Right ventricle myocardium inferior (tissue), 1 donor: ENCODE measurements around the gene STXBP1. TPM values are rescaled to one million over a fixed set of nuclear protein-coding genes. Genes with fewer than 3 reads are reported as not detected.

Experiments
- ATAC-seq: fragments of 200-7000 bp; cut with Tn5 transposase; one replicate; pipeline ENCODE4 v1.9.1; 2020; ENCODE audit warnings: mild to moderate bottlenecking, moderate library complexity
- DNase-seq: peaks from one replicate; pipeline ENCODE4 v3.0.0; 2021; ENCODE audit errors: missing footprints
- intact Hi-C: fragments of 100-400 bp; cut with DNase I; formaldehyde crosslinking; loops from one replicate; pipeline ENCODE4 v1.11.0; 2022
- total RNA-seq: library from RNA; stranded (reverse); fragmentation: NEBNext Ultra II Directional; extraction: Animal tissue kit (Norgen Biotek cat#: 25700); gene quantifications from one replicate; pipeline ENCODE4 v1.2.1, GENCODE V29; 2021
- donor health status: DM: no; HTN: yes; CAD: no; lungs with severe emphysema.

The STXBP1 gene
- total RNA-seq, 1 donor from 2014 or later = 51.5 TPM

GRCh38 chr9:127734747-127735529 lies 122.9 kb downstream of the STXBP1 start, which contains the start of gene TOR2A:
TOR2A (minus strand) TSS chr9:127735294; CDS start chr9:127735270, 24 bp downstream.
- peak; percentile 99 for DNase-seq
- ATAC-seq = peak; percentile 96
- intact Hi-C loops = loop anchor here (1.0 to 2.0 kb wide), 4 partner anchors 50 to 186 kb away; no protein-coding TSS in a partner anchor

- ATAC-seq (no peak), DNase-seq (no peak)
- intact Hi-C loops = loop anchor here (1.0 to 2.0 kb wide), 3 partner anchors 50 to 186 kb away; no protein-coding TSS in a partner anchor
Measured at GRCh38 chr9:127735530-127736185, 123.6 kb downstream of the STXBP1 start.

- intact Hi-C loops = no loop called here
- DNase-seq (no peak), ATAC-seq (no peak)
Measured at GRCh38 chr9:127738666-127739065, 126.6 kb downstream of the STXBP1 start.

GRCh38 chr9:127739614-127740330 lies 127.7 kb downstream of the STXBP1 start:
- DNase-seq = peak; percentile 80
- intact Hi-C loops = no loop called here
- ATAC-seq = peak; percentile 40

- intact Hi-C loops = no loop called here
- ATAC-seq (peak; percentile 73), DNase-seq (peak; percentile 86)
Measured at GRCh38 chr9:127741831-127742434, 129.9 kb downstream of the STXBP1 start.

Other genes starting within 250 kb of the STXBP1 start
- 15.0 TPM for gene SLC2A8, start 215.1 kb upstream of the STXBP1 start, total RNA-seq
- gene ZNF79, start 187.9 kb upstream of the STXBP1 start, total RNA-seq = 6.1 TPM
- 775 TPM for gene RPL12, start 160.9 kb upstream of the STXBP1 start, total RNA-seq
- 52.0 TPM for gene LRSAM1, start 160.8 kb upstream of the STXBP1 start, total RNA-seq
- not detected for gene CFAP157, start 94.7 kb downstream of the STXBP1 start, total RNA-seq
- 14.2 TPM for gene PTRH1, start 103.4 kb downstream of the STXBP1 start, total RNA-seq
- 0.30 TPM for gene TTC16, start 103.8 kb downstream of the STXBP1 start, total RNA-seq
- gene TOR2A, start 123.0 kb downstream of the STXBP1 start, total RNA-seq = 3.8 TPM
- gene SH2D3C, start 166.4 kb downstream of the STXBP1 start, total RNA-seq = 21.3 TPM
- gene CDK9, start 173.8 kb downstream of the STXBP1 start, total RNA-seq = 49.9 TPM
- 30.2 TPM for gene FPGS, start 190.6 kb downstream of the STXBP1 start, total RNA-seq
- gene ENG, start 242.4 kb downstream of the STXBP1 start, total RNA-seq = 131 TPM